ENCODE results near the gene OXNAD1. TPM values are rescaled to one million over a fixed set of nuclear protein-coding genes. Genes with fewer than 3 reads are reported as not detected.

Gene OXNAD1
- total RNA-seq, 1 donor from 2014 or later, result 28.7 TPM

DNA sequence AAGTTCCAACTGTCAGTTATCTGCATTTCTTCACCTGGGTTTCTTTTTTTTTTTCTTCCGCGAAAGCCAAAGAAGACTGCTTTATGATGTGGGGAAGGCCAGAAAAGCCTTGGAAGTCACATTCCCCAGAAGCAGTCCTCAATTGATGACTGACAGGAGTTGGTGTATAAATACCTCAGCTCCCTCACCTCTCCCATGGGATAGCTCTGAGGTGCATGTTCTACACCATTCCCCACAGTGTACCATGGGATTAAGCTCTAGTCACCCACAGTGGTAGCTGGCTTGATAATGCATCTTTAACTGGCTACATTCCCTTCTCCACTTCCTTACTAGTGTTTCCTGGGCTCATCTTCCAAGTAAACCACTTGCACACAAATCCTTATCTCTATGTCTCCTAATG is 30.7 kb upstream of the OXNAD1 start:
- DNase-seq (ENCODE audit: low spot score), result no peak
- Histone ChIP-seq H3K79me2 (ENCODE audit: low read depth) (no peaks in the 10 kb centered on the region), H3K9me3 (ENCODE audit: low read depth) (no peaks in the 10 kb centered on the region), H3F3A (ENCODE audit: low read depth) (no peaks in the 10 kb centered on the region), H3K27ac (no peak overlapping the region), H2AFZ (replicated peaks) (no peak overlapping the region), H3K27me3 (no peaks in the 10 kb centered on the region), H3K9ac (no peak overlapping the region), H4K20me1 (ENCODE audit: low read depth) (no peaks in the 10 kb centered on the region), H3K4me1 (no peaks in the 10 kb centered on the region), H3K4me2 (no peak overlapping the region), H3K4me3 (no peak overlapping the region), H3K36me3 (no peaks in the 10 kb centered on the region)
- no peak overlapping the region for H3K27ac Mint-ChIP-seq
- peaks cover 3% of the 10 kb centered on the region for H3K9me3 Mint-ChIP-seq
- H3K36me3 Mint-ChIP-seq, result no peaks in the 10 kb centered on the region
- H3K27me3 Mint-ChIP-seq (ENCODE audit: insufficient read depth, low read depth), result no peaks in the 10 kb centered on the region
- H3K4me1 Mint-ChIP-seq, result peaks cover 4% of the 10 kb centered on the region
- H3K4me3 Mint-ChIP-seq, result no peak overlapping the region
- no peak for TF ChIP-seq EZH2 (IDR thresholded peaks at IDR 0.05)
- TF ChIP-seq, protein P1, sequence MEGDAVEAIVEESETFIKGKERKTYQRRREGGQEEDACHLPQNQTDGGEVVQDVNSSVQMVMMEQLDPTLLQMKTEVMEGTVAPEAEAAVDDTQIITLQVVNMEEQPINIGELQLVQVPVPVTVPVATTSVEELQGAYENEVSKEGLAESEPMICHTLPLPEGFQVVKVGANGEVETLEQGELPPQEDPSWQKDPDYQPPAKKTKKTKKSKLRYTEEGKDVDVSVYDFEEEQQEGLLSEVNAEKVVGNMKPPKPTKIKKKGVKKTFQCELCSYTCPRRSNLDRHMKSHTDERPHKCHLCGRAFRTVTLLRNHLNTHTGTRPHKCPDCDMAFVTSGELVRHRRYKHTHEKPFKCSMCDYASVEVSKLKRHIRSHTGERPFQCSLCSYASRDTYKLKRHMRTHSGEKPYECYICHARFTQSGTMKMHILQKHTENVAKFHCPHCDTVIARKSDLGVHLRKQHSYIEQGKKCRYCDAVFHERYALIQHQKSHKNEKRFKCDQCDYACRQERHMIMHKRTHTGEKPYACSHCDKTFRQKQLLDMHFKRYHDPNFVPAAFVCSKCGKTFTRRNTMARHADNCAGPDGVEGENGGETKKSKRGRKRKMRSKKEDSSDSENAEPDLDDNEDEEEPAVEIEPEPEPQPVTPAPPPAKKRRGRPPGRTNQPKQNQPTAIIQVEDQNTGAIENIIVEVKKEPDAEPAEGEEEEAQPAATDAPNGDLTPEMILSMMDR (IDR thresholded peaks at IDR 0.05), result no peak
- no peak for TF ChIP-seq EZH2phosphoT487 (IDR thresholded peaks at IDR 0.05)

DNA sequence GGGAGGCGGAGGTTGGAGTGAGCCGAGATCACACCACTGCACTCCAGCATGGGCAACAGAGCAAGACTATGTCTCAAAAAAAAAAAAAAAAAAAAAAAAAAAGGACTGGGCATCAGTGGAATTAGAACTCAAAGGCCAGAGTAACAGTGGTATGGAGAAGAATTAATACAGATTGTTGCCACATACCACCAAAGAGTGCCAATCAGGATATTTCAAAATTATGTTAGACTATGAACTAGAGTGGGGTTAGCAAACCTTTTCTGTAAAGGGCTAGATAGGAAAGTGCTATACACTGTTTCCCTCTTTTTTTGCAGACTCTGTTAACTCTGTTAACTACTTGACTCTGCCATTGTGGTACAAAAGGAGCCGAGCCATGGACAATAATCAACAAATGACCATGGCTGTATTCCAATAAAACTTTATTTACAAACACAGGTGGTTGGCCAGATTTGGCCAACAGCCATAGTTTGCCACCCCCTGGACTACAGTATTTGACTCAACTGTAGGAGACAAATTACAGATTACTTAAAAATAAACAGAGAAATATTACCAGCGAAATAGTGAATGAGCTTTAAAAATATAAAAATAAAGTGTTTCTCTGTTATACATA is 28.9 kb upstream of the OXNAD1 start:
- H3K79me2 ChIP-seq (ENCODE audit: low read depth), result no peaks in the 10 kb centered on the region
- H3K9me3 ChIP-seq (ENCODE audit: low read depth), result no peaks in the 10 kb centered on the region
- H3K36me3 ChIP-seq, result no peaks in the 10 kb centered on the region
- H3K27me3 ChIP-seq, result no peaks in the 10 kb centered on the region
- Mint-ChIP-seq H3K27ac (no peak overlapping the region), H3K9me3 (peaks cover 3% of the 10 kb centered on the region), H3K36me3 (no peaks in the 10 kb centered on the region), H3K27me3 (ENCODE audit: insufficient read depth, low read depth) (no peaks in the 10 kb centered on the region), H3K4me3 (no peak overlapping the region), H3K4me1 (peaks cover 4% of the 10 kb centered on the region)
- no peaks in the 10 kb centered on the region for H3K4me1 ChIP-seq
- H2AFZ ChIP-seq (replicated peaks), result no peak overlapping the region
- H3F3A ChIP-seq (ENCODE audit: low read depth), result no peaks in the 10 kb centered on the region
- H4K20me1 ChIP-seq (ENCODE audit: low read depth), result no peaks in the 10 kb centered on the region
- no peak for DNase-seq (ENCODE audit: low spot score)
- TF ChIP-seq EZH2 (IDR thresholded peaks at IDR 0.05), result no peak
- TF ChIP-seq, protein P1 (IDR thresholded peaks at IDR 0.05), result no peak
- TF ChIP-seq EZH2phosphoT487 (IDR thresholded peaks at IDR 0.05), result no peak
- no peak overlapping the region for H3K4me3 ChIP-seq
- no peak overlapping the region for H3K27ac ChIP-seq
- H3K9ac ChIP-seq, result no peak overlapping the region
- no peak overlapping the region for H3K4me2 ChIP-seq

DNA sequence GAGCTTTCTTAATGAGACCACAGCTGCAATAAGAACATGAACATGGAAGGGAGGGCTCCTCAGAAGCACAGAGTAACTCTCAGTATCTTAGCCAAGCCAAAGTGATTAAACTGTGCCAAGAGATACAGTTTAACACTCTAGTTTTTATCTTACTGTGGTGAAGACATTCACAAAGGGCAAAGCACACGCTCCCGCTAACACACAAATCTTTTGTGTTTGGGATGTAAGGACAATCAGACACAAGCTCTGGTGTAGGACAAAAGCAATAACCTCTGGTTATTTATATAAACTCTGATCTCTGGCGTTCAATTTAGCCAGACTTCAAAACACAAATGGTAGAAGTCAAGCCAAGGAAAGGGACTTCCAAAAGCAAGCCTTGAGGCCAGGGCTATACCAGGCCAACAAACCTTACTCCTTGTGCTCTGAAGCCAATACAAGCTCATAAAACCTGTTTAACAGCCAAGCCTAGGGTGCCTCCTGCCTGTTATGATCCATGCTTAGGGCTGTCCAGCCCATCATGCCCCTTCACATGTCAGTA is 28.1 kb upstream of the OXNAD1 start:
- TF ChIP-seq, protein P1 (IDR thresholded peaks at IDR 0.05), result no peak
- no peak for TF ChIP-seq EZH2 (IDR thresholded peaks at IDR 0.05)
- no peak for TF ChIP-seq EZH2phosphoT487 (IDR thresholded peaks at IDR 0.05)
- H3K27me3 ChIP-seq, result no peaks in the 10 kb centered on the region
- Mint-ChIP-seq H3K9me3 (peaks cover 3% of the 10 kb centered on the region), H3K36me3 (no peaks in the 10 kb centered on the region), H3K27me3 (ENCODE audit: insufficient read depth, low read depth) (no peaks in the 10 kb centered on the region), H3K4me1 (peaks cover 4% of the 10 kb centered on the region), H3K27ac (no peak overlapping the region), H3K4me3 (no peak overlapping the region)
- no peak overlapping the region for H3K4me2 ChIP-seq
- H3K27ac ChIP-seq, result no peak overlapping the region
- no peaks in the 10 kb centered on the region for H3F3A ChIP-seq (ENCODE audit: low read depth)
- H3K4me1 ChIP-seq, result no peaks in the 10 kb centered on the region
- H3K9ac ChIP-seq, result no peak overlapping the region
- no peaks in the 10 kb centered on the region for H3K9me3 ChIP-seq (ENCODE audit: low read depth)
- no peaks in the 10 kb centered on the region for H3K36me3 ChIP-seq
- no peaks in the 10 kb centered on the region for H4K20me1 ChIP-seq (ENCODE audit: low read depth)
- H3K79me2 ChIP-seq (ENCODE audit: low read depth), result no peaks in the 10 kb centered on the region
- DNase-seq (ENCODE audit: low spot score), result no peak
- no peak overlapping the region for H2AFZ ChIP-seq (replicated peaks)
- H3K4me3 ChIP-seq, result no peak overlapping the region
